Body of pancreas (tissue), 4 donors: ENCODE measurements around the gene GNG4.

Experiments used
- CTCF ChIP-seq, 7 experiments: fragments of 450-650 bp in 4 of 7; fragments of 200-600 bp in 3 of 7; sonication (generic) in 3 of 7; IDR thresholded peaks; one replicate each; pipeline ENCODE4 v1.5.1; 2016 to 2019; ENCODE audit warnings: antibody characterized with exemption in 7 of 7
- POLR2A ChIP-seq, 3 donors: fragments of 450-650 bp; IDR thresholded peaks; one replicate each; pipeline ENCODE4 v1.6.1; 2016; ENCODE audit warnings: antibody characterized with exemption in 3 of 3, mild to moderate bottlenecking in 2 of 3

DNA sequence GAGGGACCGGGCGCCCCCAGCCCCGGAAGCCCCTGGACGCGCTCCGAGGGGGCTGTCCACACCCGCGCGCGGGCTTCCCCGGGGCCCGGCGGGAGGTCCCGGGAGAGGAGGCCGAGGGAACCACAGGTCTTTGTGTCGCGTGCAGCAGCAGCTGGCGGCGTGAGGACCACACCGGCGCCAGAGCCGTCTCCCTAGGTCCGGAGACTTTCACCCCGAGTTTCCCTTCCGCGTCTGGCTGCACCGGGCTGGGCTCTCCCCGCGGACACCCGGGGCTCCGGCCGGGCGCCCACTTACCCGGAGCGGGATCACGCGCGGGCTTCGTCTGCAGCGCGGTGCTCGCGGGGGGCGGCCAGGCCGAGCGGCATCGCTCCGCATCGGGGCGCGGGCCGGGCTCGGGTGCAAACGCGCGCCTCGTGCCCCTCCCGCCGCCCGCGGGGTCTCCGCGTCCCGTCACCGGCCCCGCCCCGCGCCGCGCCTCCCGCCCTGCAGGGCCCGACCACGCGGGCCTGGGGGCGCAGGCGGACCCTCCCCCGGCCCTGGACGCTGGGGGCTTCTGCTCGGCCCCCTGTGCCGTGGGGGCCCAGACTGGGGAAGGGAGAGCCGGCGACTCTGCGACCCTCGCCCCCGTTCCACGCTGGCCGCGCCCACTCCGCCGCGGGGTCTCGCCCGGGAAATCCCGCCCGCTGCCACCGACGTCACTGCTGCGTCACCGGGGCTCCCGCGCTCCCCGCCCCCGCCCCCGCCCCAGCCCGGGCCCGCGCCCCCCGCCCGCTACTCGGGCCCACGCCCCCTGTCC is at the start of gene GNG4:
- TF ChIP-seq CTCF (IDR thresholded peaks at IDR 0.05) (no peak), POLR2A (IDR thresholded peaks at IDR 0.05) (no peak)
